ENCODE results near the gene TNFAIP8.

- TF ChIP-seq GATA2 (IDR thresholded peaks at IDR 0.05; ENCODE audit: low read depth, low read length) (no peak), GATA3 (IDR thresholded peaks at IDR 0.05; ENCODE audit: low read depth, low read length) (no peak)
These were observed 15.1 kb upstream of the TNFAIP8 start for GRCh38 chr5:119340597-119341218.
